Measurements from ENCODE around the gene ZBTB9. TPM values are rescaled to one million over a fixed set of nuclear protein-coding genes. Genes with fewer than 3 reads are reported as not detected.

ZBTB9 gene
- total RNA-seq, 4 donors from 2014 or later: under 0.01 to 12.0 (median 4.7) TPM

DNA sequence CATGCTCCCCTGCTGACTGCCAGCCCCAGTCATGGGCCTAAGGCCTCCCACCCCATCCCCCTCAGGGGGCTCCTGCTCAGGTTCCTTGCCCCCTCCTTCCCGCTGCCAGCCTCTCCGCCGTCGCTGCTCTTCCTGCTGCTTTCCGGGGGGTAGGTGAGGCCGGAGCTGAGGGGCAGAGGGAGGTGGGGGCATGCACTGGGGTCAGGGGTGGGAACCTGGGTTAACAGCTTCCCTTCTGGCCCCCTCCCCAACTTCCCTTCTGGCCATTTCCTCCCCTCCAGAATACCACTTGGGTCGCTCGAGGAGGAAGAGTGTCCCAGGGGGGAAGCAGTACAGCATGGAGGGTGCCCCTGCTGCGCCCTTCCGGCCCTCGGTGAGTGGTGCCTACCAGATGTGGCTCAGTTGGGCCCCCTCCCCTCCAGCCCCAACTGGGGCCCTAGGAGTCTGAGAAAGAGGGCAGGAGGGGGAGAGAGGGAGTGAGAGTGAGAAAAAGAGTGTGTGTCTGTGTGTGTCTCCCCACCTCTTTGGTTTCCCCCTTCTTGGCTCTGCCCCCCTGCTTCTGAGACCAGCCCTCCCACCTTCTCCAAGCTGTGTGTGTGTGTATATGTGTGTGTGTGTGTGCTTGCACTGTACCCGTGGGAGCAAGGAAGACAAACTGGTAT, 22.4 kb upstream of the ZBTB9 start:
- Histone ChIP-seq H3K4me3 (no peak overlapping the region), H3K9me3 (no peaks in the 10 kb centered on the region), H3K27me3 (no peaks in the 10 kb centered on the region), H3K36me3 (no peaks in the 10 kb centered on the region), H3K4me1 (peaks cover 3 to 22% of the 10 kb centered on the region in 2 donors), H3K27ac (peak overlapping the region; percentile 83 to 88)
- intact Hi-C loops (cut with DNase I; ENCODE audit: low total_unique reads): no loop called here
- no peak for DNase-seq
- TF ChIP-seq, protein P1, sequence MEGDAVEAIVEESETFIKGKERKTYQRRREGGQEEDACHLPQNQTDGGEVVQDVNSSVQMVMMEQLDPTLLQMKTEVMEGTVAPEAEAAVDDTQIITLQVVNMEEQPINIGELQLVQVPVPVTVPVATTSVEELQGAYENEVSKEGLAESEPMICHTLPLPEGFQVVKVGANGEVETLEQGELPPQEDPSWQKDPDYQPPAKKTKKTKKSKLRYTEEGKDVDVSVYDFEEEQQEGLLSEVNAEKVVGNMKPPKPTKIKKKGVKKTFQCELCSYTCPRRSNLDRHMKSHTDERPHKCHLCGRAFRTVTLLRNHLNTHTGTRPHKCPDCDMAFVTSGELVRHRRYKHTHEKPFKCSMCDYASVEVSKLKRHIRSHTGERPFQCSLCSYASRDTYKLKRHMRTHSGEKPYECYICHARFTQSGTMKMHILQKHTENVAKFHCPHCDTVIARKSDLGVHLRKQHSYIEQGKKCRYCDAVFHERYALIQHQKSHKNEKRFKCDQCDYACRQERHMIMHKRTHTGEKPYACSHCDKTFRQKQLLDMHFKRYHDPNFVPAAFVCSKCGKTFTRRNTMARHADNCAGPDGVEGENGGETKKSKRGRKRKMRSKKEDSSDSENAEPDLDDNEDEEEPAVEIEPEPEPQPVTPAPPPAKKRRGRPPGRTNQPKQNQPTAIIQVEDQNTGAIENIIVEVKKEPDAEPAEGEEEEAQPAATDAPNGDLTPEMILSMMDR (IDR thresholded peaks at IDR 0.05): no peak
- TF ChIP-seq POLR2A (IDR thresholded peaks at IDR 0.05): no peak

GRCh38 chr6:33432546-33432945, 21.8 kb upstream of the ZBTB9 start:
- no peak for DNase-seq
- Histone ChIP-seq H3K27ac (peak overlapping the region; percentile 83 to 88), H3K9me3 (no peaks in the 10 kb centered on the region), H3K4me1 (peaks cover 3 to 22% of the 10 kb centered on the region in 2 donors), H3K4me3 (no peak overlapping the region), H3K27me3 (no peaks in the 10 kb centered on the region), H3K36me3 (no peaks in the 10 kb centered on the region)
- intact Hi-C loops (cut with DNase I; ENCODE audit: low total_unique reads): no loop called here
- TF ChIP-seq, protein P1 (IDR thresholded peaks at IDR 0.05): no peak
- no peak for TF ChIP-seq POLR2A (IDR thresholded peaks at IDR 0.05)

DNA sequence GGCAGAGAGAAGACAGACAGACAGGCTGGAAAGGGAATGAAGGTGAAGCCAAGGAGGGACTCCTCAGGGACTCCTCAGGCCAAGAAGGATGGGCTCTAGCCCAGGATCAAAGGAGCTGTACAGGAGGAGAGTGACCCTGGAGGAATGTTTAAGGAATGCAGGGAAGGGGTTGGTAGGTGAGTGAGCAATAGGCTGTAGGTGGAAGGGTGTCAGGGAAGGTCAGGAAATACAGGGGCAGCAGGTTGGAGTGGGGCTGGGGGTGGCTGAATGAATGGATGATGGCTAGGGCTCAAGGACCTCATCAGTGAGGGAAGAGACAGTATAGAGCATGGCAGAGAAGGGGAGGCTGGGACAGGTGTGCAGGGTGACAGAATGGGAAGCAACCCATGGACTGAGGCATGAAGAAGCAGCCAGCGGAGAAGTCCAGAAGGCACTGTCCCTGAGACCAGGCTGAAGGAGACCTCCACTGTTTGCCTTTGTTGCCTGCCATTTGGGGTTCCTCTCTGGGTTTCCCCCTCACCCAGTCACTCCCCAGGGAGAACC, 21.3 kb upstream of the ZBTB9 start:
- peaks cover 3 to 22% of the 10 kb centered on the region in 2 donors for H3K4me1 ChIP-seq
- no peak overlapping the region for H3K4me3 ChIP-seq
- intact Hi-C loops (cut with DNase I; ENCODE audit: low total_unique reads): no loop called here
- TF ChIP-seq, protein P1 (IDR thresholded peaks at IDR 0.05): no peak
- no peak for TF ChIP-seq POLR2A (IDR thresholded peaks at IDR 0.05)
- H3K27me3 ChIP-seq: no peaks in the 10 kb centered on the region
- no peaks in the 10 kb centered on the region for H3K36me3 ChIP-seq
- no peaks in the 10 kb centered on the region for H3K9me3 ChIP-seq
- DNase-seq: no peak
- H3K27ac ChIP-seq: peak overlapping the region; percentile 83 to 88

DNA sequence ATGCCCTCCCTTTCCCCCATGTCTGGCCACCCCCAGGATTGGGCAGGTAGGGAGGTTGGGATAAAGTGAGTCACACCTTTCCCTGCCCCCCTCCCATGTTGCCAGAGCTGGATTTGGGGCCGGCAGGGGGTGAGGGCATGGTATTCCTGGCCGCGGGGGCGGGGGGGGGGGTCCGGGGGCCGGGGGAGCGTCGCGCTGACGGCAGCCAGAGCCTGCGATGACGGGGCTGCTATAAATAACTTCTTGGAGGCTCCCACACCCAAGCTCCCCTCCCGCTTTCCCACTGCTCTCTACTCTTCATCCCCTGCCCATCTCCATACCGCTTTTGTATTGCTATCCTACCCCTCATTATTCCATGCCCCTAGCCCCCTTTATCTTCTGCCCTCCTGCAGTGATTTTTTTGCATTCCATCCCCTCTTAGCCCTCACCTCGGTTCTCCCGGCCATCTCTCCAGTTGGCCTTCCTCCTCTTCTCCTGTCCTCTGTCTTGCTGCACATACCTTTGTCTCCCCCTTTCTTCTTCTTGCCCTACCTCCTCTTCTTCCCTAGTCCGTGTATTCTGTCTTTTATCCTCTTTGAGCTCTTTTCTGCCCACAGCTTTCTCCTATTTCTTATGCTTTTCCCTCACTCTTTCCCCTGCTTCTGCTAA, 20.7 kb upstream of the ZBTB9 start:
- TF ChIP-seq, protein P1 (IDR thresholded peaks at IDR 0.05): no peak
- no peak for TF ChIP-seq POLR2A (IDR thresholded peaks at IDR 0.05)
- peaks cover 3 to 16% of the 10 kb centered on the region in 2 donors for H3K4me1 ChIP-seq
- no peaks in the 10 kb centered on the region for H3K27me3 ChIP-seq
- no peaks in the 10 kb centered on the region for H3K9me3 ChIP-seq
- no peaks in the 10 kb centered on the region for H3K36me3 ChIP-seq
- DNase-seq: peak; percentile 57 to 69
- no peak overlapping the region for H3K4me3 ChIP-seq
- H3K27ac ChIP-seq: peak overlapping the region; percentile 83 to 88
- intact Hi-C loops (cut with DNase I; ENCODE audit: low total_unique reads): no loop called here

GRCh38 chr6:33434961-33435360, 19.4 kb upstream of the ZBTB9 start:
- TF ChIP-seq POLR2A (IDR thresholded peaks at IDR 0.05): no peak
- TF ChIP-seq, protein P1 (IDR thresholded peaks at IDR 0.05): no peak
- Histone ChIP-seq H3K9me3 (no peaks in the 10 kb centered on the region), H3K36me3 (no peaks in the 10 kb centered on the region)

More at GRCh38 chr6:33434961-33435360, 19.4 kb upstream of the ZBTB9 start:
- intact Hi-C loops (cut with DNase I; ENCODE audit: low total_unique reads): no loop called here
- peaks cover 3 to 15% of the 10 kb centered on the region in 2 donors for H3K4me1 ChIP-seq
- no peak overlapping the region for H3K27ac ChIP-seq
- no peaks in the 10 kb centered on the region for H3K27me3 ChIP-seq
- no peak for DNase-seq
- H3K4me3 ChIP-seq: no peak overlapping the region

Measured in uterus (tissue), 4 donors.